ENCODE results near the gene SLC25A34.

GRCh38 chr1:15768388-15768787 lies 32.3 kb downstream of the SLC25A34 start:
- TF ChIP-seq CTCF (IDR thresholded peaks at IDR 0.05) (no peak), POLR2A (IDR thresholded peaks at IDR 0.05) (no peak)

All from heart left ventricle (tissue), 13 donors.